Panc1 (cell line): ENCODE data around the gene PCBP4. TPM values are rescaled to one million over a fixed set of nuclear protein-coding genes. Genes with fewer than 3 reads are reported as not detected.

ENCODE experiments used
- ATAC-seq: fragments of 200-7000 bp; cut with Tn5 transposase; 2 replicates; pipeline ENCODE4 v1.9.1; 2020; ENCODE audit warnings: mild to moderate bottlenecking, moderate library complexity
- BruUV-seq: library from RNA; stranded (reverse); fragments of 400-500 nt; replicated peaks from 2 replicates; lab custom pipeline; 2021; lab: Mats Ljungman, UMichigan
- CTCF ChIA-PET: fragments of 300-600 bp; sonication (Branson Sonifier 250); formaldehyde crosslinking; loops from one replicate; lab custom pipeline; 2022; ENCODE audit warnings: antibody characterized with exemption; lab: Charles Lee
- POLR2A ChIA-PET: fragments of 300-600 bp; sonication (Branson Sonifier 250); formaldehyde crosslinking; loops from one replicate; lab custom pipeline; 2022; ENCODE audit warnings: antibody characterized with exemption; lab: Charles Lee
- DNase-seq: peaks from one replicate; pipeline ENCODE4 v3.0.0-alpha.2; 2010; ENCODE audit warnings: low read depth, low spot score
- H3K27ac ChIP-seq: 2 replicates; pipeline ENCODE4 v1.5.1; 2011; ENCODE audit warnings: mild to moderate bottlenecking, low read length, inconsistent platforms
- H3K27me3 ChIP-seq: fragments of 200-500 bp; sonication (Bioruptor generic); 2 replicates; pipeline ENCODE4 v1.6.0; 2014; ENCODE audit warnings: low read length, inconsistent platforms; ENCODE audit not compliant: control insufficient read depth, insufficient read depth
- H3K36me3 ChIP-seq: fragments of 200-500 bp; sonication (Bioruptor generic); 2 replicates; pipeline ENCODE4 v1.5.1; 2014; ENCODE audit warnings: inconsistent platforms, mild to moderate bottlenecking, low read length, moderate library complexity; ENCODE audit not compliant: control insufficient read depth, insufficient read depth
- H3K4me1 ChIP-seq: 2 replicates; pipeline ENCODE4 v1.5.1; 2011; ENCODE audit warnings: inconsistent platforms, mild to moderate bottlenecking, low read length, moderate library complexity; ENCODE audit not compliant: control insufficient read depth, insufficient read depth
- H3K4me3 ChIP-seq, 2 experiments: 2 replicates each; pipeline ENCODE4 v1.5.1; 2011 to 2012; ENCODE audit warnings: low read depth in 2 of 2, low read length in 2 of 2, mild to moderate bottlenecking in 2 of 2, inconsistent platforms in 1 of 2, moderate library complexity in 1 of 2
- H3K9me3 ChIP-seq: fragments of 200-500 bp; sonication (Bioruptor generic); 2 replicates; pipeline ENCODE4 v1.5.1; 2014; ENCODE audit warnings: low read depth, mild to moderate bottlenecking, inconsistent platforms, low read length, moderate library complexity; ENCODE audit not compliant: control insufficient read depth, insufficient read depth
- POLR2AphosphoS5 ChIP-seq: IDR thresholded peaks from 2 replicates; pipeline ENCODE4 v1.6.1; 2012; ENCODE audit warnings: mild to moderate bottlenecking, low read depth, low read length, moderate library complexity
- REST ChIP-seq, 2 experiments: IDR thresholded peaks; 2 replicates each; pipeline ENCODE4 v1.6.1; 2011 to 2012; ENCODE audit warnings: low read depth in 2 of 2, control low read depth in 1 of 2, low read length in 1 of 2, mild to moderate bottlenecking in 1 of 2, moderate library complexity in 1 of 2; ENCODE audit not compliant: insufficient read depth in 1 of 2
- SIN3A ChIP-seq: IDR thresholded peaks from 2 replicates; pipeline ENCODE4 v1.6.1; 2012; ENCODE audit warnings: low read depth, mild to moderate bottlenecking, low read length, moderate library complexity, borderline replicate concordance; ENCODE audit not compliant: insufficient read depth
- TCF7L2 ChIP-seq: IDR thresholded peaks from 2 replicates; pipeline ENCODE4 v1.6.1; 2011; ENCODE audit warnings: mild to moderate bottlenecking, low read depth, low read length, inconsistent platforms
- in situ Hi-C: cut with HindIII; loops from 2 replicates; pipeline ENCODE4 v1.10.0; 2016; ENCODE audit warnings: low sequenced_read_pairs, low pct_unique_long_range_greater_than_20kb
- intact Hi-C: fragments of 100-400 bp; cut with micrococcal nuclease; formaldehyde crosslinking; loops from one replicate; pipeline ENCODE4 v1.10.0; 2022; ENCODE audit not compliant: unreplicated experiment
- total RNA-seq: library from RNA; stranded (reverse); gene quantifications from one replicate; pipeline ENCODE4 v1.2.1, GENCODE V29; 2021; ENCODE audit not compliant: unreplicated experiment
- TF ChIP-seq, protein P1 (sequence below): fragments of 450-650 bp; IDR thresholded peaks from 2 replicates; pipeline ENCODE4 v1.5.1; 2017; ENCODE audit warnings: mild to moderate bottlenecking

PCBP4 gene
- total RNA-seq, 1 experiment from 2014 or later = 58.0 TPM

DNA sequence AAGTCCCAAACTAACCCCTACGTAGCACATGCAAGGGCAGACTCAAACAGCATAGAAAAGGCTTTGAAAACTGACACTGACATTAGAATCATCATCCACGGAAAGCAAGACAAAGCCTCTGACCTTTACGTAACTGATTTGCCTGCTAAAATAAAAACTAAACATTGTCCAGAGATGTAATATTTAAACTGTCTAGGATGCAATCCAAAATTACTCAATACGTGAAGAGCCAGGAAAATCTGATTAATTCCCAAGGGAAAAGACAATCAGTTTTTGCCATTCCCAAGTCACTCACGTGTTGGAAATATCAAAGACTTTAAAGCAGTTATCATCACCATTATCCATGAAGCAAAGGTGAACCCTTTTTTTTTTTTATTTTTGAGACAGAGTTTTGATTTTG lies 50.8 kb downstream of the PCBP4 start:
- Histone ChIP-seq H3K27ac (no peak overlapping the region), H3K4me3 (no peak overlapping the region), H3K27me3 (no peaks in the 10 kb centered on the region), H3K4me1 (no peaks in the 10 kb centered on the region), H3K36me3 (no peaks in the 10 kb centered on the region), H3K9me3 (no peaks in the 10 kb centered on the region)
- ATAC-seq (no peak), DNase-seq (no peak)
- in situ Hi-C loops = no loop called here
- ChIA-PET POLR2A (no interaction called here), CTCF (no interaction called here)
- no TSS peak for BruUV-seq
- TF ChIP-seq POLR2AphosphoS5 (no peak), TCF7L2 (no peak)
- intact Hi-C loops = no loop called here

DNA sequence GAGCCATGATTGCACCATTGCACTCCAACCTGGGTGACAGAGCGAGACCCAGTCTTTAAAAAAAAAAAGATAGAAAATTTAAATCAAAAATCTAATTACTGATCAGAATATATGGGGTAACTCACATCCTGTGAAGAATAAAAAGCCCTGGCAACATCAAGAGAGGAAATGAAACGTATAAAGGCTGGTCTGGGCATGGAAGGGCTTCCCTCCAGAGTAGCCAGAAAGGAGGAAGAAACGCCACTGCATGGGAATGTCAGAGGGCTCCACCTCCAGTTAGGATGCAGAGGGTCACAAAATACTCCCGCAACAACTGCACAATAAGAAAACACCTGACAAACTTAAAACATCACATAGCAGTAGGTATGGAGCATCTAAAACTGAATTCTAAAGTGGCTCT lies 59.2 kb downstream of the PCBP4 start:
- in situ Hi-C loops = no loop called here
- Histone ChIP-seq H3K27ac (no peak overlapping the region), H3K9me3 (no peaks in the 10 kb centered on the region), H3K36me3 (no peaks in the 10 kb centered on the region), H3K4me1 (no peaks in the 10 kb centered on the region), H3K27me3 (no peaks in the 10 kb centered on the region), H3K4me3 (no peak overlapping the region)
- ChIA-PET POLR2A (no interaction called here), CTCF (no interaction called here)
- no peak for DNase-seq
- ATAC-seq = no peak
- intact Hi-C loops = no loop called here
- no peak for TF ChIP-seq POLR2AphosphoS5
- TF ChIP-seq, protein P1, sequence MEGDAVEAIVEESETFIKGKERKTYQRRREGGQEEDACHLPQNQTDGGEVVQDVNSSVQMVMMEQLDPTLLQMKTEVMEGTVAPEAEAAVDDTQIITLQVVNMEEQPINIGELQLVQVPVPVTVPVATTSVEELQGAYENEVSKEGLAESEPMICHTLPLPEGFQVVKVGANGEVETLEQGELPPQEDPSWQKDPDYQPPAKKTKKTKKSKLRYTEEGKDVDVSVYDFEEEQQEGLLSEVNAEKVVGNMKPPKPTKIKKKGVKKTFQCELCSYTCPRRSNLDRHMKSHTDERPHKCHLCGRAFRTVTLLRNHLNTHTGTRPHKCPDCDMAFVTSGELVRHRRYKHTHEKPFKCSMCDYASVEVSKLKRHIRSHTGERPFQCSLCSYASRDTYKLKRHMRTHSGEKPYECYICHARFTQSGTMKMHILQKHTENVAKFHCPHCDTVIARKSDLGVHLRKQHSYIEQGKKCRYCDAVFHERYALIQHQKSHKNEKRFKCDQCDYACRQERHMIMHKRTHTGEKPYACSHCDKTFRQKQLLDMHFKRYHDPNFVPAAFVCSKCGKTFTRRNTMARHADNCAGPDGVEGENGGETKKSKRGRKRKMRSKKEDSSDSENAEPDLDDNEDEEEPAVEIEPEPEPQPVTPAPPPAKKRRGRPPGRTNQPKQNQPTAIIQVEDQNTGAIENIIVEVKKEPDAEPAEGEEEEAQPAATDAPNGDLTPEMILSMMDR = no peak
- no peak for TF ChIP-seq REST (IDR thresholded peaks at IDR 0.05; ENCODE audit: insufficient read depth in 1 of 2, low read depth in 2 of 2, low read length in 1 of 2)
- no peak for TF ChIP-seq SIN3A
- TF ChIP-seq TCF7L2 = no peak
- no TSS peak for BruUV-seq

Other genes starting within 250 kb of the PCBP4 start
- gene IQCF6, start 188.2 kb downstream of the PCBP4 start, total RNA-seq = not detected
- gene IQCF2, start 105.8 kb downstream of the PCBP4 start, total RNA-seq = not detected
- not detected for gene IQCF5, start 91.9 kb downstream of the PCBP4 start, total RNA-seq
- not detected for gene IQCF1, start 64.1 kb downstream of the PCBP4 start, total RNA-seq
- 54.5 TPM for gene RRP9, start 25.6 kb downstream of the PCBP4 start, total RNA-seq
- gene PARP3, start 25.1 kb downstream of the PCBP4 start, total RNA-seq = 16.1 TPM
- gene GPR62, start 12.1 kb downstream of the PCBP4 start, total RNA-seq = not detected
- 40.7 TPM for gene ABHD14B, start 6.6 kb upstream of the PCBP4 start, total RNA-seq
- 11.3 TPM for gene ABHD14A, start 7.6 kb upstream of the PCBP4 start, total RNA-seq
- 50.3 TPM for gene ACY1, start 16.1 kb upstream of the PCBP4 start, total RNA-seq
- gene RPL29, start 28.4 kb upstream of the PCBP4 start, total RNA-seq = 696 TPM
- gene DUSP7, start 89.1 kb upstream of the PCBP4 start, total RNA-seq = 13.1 TPM
- 25.7 TPM for gene POC1A, start 187.0 kb upstream of the PCBP4 start, total RNA-seq
- gene ALAS1, start 230.7 kb upstream of the PCBP4 start, total RNA-seq = 89.4 TPM